GM18873 (cell line): ENCODE results near the gene CFAP58.

Experiments used
- ATAC-seq: cut with Tn5 transposase; IDR thresholded peaks from one replicate; pipeline ENCODE4 v1.9.1; 2021; ENCODE audit warnings: mild to moderate bottlenecking, moderate library complexity, moderate number of reproducible peaks; ENCODE audit not compliant: unreplicated experiment, low FRiP score

Gene CFAP58

GRCh38 chr10:104321725-104322415, 31.8 kb upstream of the CFAP58 start:
- no peak for ATAC-seq

DNA sequence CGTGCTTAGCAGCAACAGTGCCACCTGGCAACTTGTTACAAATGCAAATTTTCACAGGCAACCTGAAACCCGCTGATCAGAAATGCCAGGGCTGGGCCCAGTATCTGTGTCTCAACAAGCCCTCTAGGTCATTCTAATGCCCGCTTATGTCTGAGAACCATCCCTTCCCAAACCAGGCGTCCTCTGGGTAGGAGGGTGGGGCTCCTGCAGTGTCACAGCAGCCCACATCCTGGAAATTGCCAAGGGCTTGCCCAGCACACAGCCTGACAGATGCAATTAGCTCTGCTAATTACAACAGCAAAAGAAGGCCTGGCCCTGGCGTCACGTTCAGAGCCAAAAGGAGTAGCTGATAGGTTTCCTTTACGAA, 31.2 kb upstream of the CFAP58 start:
- no peak for ATAC-seq

DNA sequence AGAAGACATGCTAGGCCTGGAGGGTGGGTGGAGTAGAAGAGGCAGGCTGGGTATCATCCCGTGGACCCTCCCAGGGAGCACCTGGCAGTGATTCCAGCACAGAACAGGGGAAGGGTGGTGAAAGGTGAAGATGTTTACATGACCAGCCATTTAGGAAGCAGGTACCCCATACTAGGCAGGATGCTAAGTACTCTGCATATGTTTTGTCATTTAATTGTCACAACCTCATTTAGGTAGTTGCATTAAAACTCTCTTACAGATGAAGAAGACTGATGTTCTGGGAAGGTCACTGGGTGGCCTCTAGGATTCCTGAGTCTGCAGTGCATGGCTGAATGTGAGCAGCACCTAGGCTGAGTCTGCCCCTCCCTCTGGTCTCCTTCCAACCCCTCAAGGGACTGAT, 30.5 kb upstream of the CFAP58 start:
- ATAC-seq: no peak

GRCh38 chr10:104323760-104324201, 29.9 kb upstream of the CFAP58 start:
- no peak for ATAC-seq

DNA sequence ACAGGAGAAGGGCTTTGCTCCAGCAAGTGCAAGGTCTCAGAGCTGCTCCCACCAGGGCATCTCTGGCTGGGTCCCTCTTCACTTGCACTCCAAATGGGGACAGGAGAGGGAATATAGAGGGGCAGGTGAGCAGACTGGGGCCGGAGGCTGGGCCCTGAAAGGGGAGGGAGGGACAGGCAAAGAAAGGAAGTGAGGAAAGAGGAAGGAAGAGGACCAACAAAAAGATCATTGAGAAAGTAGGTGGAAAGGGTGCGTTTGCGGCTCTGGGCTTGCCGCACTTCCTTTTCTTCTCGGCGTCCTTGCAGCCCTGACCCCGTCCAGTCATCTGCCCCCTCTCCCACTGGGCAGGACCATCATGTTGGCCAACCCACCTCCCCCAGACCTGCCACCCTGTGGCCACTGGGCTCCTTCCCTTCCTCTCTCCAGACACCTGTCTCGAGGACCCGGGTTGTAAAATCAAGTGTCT, 29.4 kb upstream of the CFAP58 start:
- no peak for ATAC-seq

DNA sequence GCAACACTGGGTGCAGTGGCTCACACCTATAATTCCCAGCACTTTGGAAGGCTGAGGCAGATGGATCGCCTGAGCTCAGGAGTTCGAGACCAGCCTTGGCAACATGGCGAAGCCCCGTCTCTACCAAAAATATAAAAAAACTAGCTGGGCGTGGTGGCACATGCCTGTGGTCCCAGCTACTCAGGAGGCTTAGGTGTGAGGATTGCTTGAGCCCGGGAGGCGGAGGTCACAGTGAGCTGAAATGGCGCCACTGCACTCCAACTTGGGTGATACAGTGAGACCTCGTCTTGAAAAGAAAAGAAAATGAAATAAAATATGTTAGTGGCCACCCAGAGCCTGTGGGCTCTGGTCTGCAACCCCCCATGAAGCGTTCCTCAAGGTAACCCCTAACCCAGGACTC, 28.7 kb upstream of the CFAP58 start:
- ATAC-seq: no peak

- no peak for ATAC-seq
Measured at GRCh38 chr10:104325436-104326435, 27.9 kb upstream of the CFAP58 start.

- ATAC-seq: no peak
Measured at GRCh38 chr10:104326991-104327610, 26.5 kb upstream of the CFAP58 start.

GRCh38 chr10:104327745-104328645, 25.6 kb upstream of the CFAP58 start:
- no peak for ATAC-seq

- no peak for ATAC-seq
Measured at GRCh38 chr10:104328646-104328895, 25.1 kb upstream of the CFAP58 start.

GRCh38 chr10:104328896-104329710, 24.5 kb upstream of the CFAP58 start:
- no peak for ATAC-seq

DNA sequence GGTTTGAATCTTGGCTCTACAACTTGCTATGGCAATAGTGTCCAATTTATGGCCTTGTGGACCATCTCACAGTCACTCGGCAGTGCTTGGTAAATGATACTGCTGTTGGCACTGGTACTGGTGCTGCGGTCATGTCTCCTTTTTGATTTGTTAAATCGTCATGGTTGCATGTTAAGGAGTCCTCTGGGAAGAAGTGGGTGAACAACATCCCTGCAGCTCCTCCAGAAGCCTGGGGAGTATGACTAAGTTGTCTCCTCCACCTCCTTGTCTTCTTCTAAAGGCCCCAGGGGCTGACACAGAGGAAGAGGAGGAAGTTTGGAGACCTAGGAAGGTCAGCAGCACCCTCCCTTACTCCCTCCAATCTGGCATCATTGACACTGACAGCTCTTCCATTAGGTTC, 23.9 kb upstream of the CFAP58 start:
- no peak for ATAC-seq

DNA sequence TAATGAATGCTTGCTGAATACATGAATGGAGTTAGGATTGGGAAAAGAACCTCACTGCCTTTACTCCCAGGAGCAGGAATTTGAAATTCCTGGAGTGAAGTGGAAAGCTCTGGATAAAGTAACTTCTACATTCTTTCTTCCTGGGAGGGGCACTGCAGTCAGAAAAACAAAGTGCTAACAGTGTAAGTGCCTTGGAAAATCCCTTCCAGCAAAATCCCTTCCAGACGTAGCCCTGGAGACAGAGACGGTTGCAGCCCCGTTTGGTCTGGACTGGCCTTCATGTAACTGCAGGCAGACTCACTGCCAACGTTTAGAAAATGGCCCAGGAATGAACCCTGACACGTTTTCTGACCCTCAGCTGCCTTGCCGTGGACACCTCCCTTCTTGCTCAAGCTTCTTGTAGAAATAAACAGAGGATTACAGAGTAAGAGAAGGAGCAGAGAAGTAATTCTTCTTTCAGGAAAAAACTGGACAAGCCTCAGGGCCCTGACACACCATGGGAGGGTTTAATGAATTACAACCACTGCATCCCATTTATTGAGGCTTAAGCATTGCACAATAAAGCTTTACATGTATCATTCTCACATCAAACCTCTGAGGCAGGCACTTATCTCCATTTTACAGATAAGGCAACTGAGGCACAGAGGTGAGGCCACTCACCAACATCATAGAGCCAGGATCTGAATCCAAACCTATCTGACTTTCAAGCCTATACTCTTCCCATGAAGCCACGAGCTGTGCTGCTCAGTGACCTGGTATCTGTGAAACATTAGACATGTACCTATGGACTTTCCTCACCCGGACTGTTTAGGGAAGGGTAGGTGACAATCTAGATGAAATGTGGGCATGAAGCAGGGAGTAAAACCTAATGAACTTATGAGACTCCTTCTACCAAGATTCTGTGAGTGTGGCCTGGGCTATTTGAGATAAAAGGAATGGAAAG, 23.2 kb upstream of the CFAP58 start:
- ATAC-seq: no peak

DNA sequence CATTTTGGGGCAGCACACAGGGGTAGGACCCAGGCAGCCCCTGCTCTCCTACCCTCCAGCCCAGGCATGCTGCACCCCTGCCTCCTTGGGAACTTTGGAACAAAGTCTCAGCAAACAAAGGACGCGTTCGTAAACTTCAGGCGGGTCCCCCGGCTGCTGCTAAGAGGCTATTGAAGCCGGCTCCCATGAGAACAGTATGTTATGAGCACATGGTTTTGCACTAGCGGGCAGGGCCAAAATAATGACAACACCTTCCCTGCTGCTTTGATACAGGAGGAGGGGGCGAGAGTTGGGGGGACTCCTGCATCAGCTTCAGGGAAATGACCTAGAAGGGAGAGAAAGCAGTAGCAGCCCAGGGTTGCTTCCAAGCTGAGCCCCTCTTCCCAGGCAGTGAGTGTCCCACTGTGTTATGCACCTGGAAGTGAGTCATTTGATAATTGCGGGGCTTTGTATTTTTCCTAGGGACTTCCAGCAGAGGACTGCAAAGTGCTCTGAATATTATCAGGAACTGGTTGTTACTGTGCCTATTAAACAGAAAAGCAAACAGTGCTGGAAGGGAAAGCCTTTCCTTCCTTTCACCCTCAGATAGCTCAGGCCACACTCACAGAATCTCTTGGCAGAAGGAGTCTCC, 22.3 kb upstream of the CFAP58 start:
- ATAC-seq: no peak

DNA sequence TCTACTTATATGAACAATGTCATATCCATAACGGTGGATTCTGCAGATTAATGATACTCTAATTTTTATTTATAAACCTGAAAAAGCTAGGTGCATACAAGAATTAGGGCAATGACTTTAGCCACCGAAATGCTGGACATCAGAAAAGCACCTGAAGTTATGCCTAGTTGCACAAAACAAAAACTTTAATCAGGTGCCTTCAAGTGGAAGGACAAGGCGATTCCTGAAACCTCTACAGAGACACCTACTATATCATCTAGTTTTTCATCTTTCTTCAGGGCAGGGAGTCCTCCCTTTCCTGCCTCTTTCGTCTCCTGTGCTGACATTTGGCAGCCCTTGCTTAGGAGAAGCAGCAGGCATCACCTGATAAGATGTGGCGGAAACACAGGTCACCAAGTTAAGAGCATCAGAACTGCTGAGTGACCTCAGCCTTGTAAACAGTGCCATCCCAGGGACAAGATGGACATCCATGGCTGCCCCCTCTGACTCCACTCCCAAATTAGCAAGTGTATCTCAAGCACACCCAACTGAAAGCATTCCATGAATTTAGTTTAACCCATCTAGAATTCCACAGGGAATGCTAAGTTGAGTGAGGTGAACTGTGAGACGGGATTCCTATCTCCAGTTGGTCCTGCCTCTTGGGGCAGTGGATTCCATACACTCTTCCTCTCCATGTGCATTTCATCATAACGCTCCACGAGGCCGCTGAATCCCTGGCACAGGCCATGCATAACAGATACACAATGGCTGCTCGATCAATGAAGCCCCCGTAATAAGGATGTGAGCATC, 21.2 kb upstream of the CFAP58 start:
- no peak for ATAC-seq

- ATAC-seq: no peak
Measured at GRCh38 chr10:104333032-104333727, 20.5 kb upstream of the CFAP58 start.
